ENCODE results near the gene EXOSC9. TPM values are rescaled to one million over a fixed set of nuclear protein-coding genes. Genes with fewer than 3 reads are reported as not detected.

The EXOSC9 gene
- polyA plus RNA-seq, 1 of the 3 experiments (the other 2 are of a cell fraction), result 38.8 TPM

- TF ChIP-seq REST (IDR thresholded peaks at IDR 0.05; ENCODE audit: low read depth, low read length), result no peak; the same call in 1 of the 2 replicates
- no peak for TF ChIP-seq USF1 (IDR thresholded peaks at IDR 0.05; ENCODE audit: borderline replicate concordance, low read depth)
- 0 out of 2 replicates have a peak, but pooled peaks have one; percentile 23 for TF ChIP-seq SIN3A (IDR thresholded peaks at IDR 0.05; ENCODE audit: borderline replicate concordance, low read depth, low read length)
- TF ChIP-seq MAX (IDR thresholded peaks at IDR 0.05; ENCODE audit: low read depth), result no peak; the same call in 1 of the 2 replicates
- TF ChIP-seq USF2 (IDR thresholded peaks at IDR 0.05; ENCODE audit: borderline replicate concordance, low read depth, low read length), result no peak
Measured at GRCh38 chr4:121789960-121790829, 10.9 kb upstream of the EXOSC9 start (continued).

- Histone ChIP-seq H3K9ac (peak overlapping the region; percentile 55; the same call in 1 of the 2 replicates), H3K36me3 (replicated peaks in 1 of 2; ENCODE audit: control insufficient read depth in 1 of 2, insufficient read depth in 2 of 2, low read length in 1 of 2) (no peaks in the 10 kb centered on the region), H3K4me1 (ENCODE audit: control insufficient read depth in 1 of 2, insufficient read depth in 2 of 2, low read depth in 1 of 2, low read length in 1 of 2) (peaks cover 0 to 48% of the 10 kb centered on the region in 2 experiments), H3K79me2 (ENCODE audit: insufficient read depth) (no peaks in the 10 kb centered on the region), H3K27ac (ENCODE audit: low read depth in 2 of 2, low read length in 1 of 2) (peak overlapping the region; percentile 86 to 95; a peak in 3 of 4 replicates), H3K4me2 (peak overlapping the region; percentile 69; the same call in 1 of the 2 replicates), H3F3A (replicated peaks; ENCODE audit: insufficient read depth) (peaks cover 46% of the 10 kb centered on the region), H2AFZ (ENCODE audit: low read depth) (no peak overlapping the region), H3K9me3 (no peaks in the 10 kb centered on the region), H3K27me3 (ENCODE audit: insufficient read depth) (no peaks in the 10 kb centered on the region), H4K20me1 (ENCODE audit: insufficient read depth) (no peaks in the 10 kb centered on the region), H3K4me3 (ENCODE audit: low read depth in 2 of 2, low read length in 1 of 2) (no peak overlapping the region), H3K9me2 (no peaks in the 10 kb centered on the region)
- ChIA-PET CTCF (no interaction called here), POLR2A (interaction anchor here (0.6 kb wide), 1 partner anchor 1365 kb away, joined by 3 read pairs; no protein-coding TSS in a partner anchor)
- DNase-seq, result no peak
- TF ChIP-seq USF1 (IDR thresholded peaks at IDR 0.05; ENCODE audit: borderline replicate concordance, low read depth), result peak; percentile 65; the same call in 1 of the 2 replicates
- TF ChIP-seq RFX5 (IDR thresholded peaks at IDR 0.05; ENCODE audit: low read length), result no peak
- TF ChIP-seq POLR2AphosphoS5 (IDR thresholded peaks at IDR 0.05; ENCODE audit: low read depth, low read length), result peak; percentile 24; the same call in 1 of the 2 replicates
Measured at GRCh38 chr4:121790976-121791375, 10.1 kb upstream of the EXOSC9 start.
